Measurements from ENCODE around the gene KCTD21. TPM values are rescaled to one million over a fixed set of nuclear protein-coding genes. Genes with fewer than 3 reads are reported as not detected.
"Not testable (repeated sequence)": the region's sequence is repeated elsewhere in the genome, so short reads cannot be mapped to it uniquely, and the experiment has no call there.

KCTD21 gene
- total and polyA plus RNA-seq, 8 donors, result 2.9 to 62.4 (median 3.7) TPM; not detected in 1

GRCh38 chr11:78177216-78177615 lies 11.2 kb downstream of the KCTD21 start:
- Histone ChIP-seq H3K4me3 (no peak overlapping the region), H3K36me3 (peaks cover 10 to 41% (median 40%) of the 10 kb centered on the region in 4 donors), H3K9me3 (no peaks in the 10 kb centered on the region), H3K27me3 (no peaks in the 10 kb centered on the region), H3K27ac (no peak overlapping the region), H3K4me1 (no peaks in the 10 kb centered on the region)
- intact Hi-C loops (cut with DNase I; ENCODE audit: low total_unique reads), result no loop called here
- DNase-seq, result no peak
- TF ChIP-seq POLR2AphosphoS5 (IDR thresholded peaks at IDR 0.05) (no peak), CTCF (IDR thresholded peaks at IDR 0.05) (no peak), POLR2A (IDR thresholded peaks at IDR 0.05) (no peak), EP300 (IDR thresholded peaks at IDR 0.05) (no peak)
- WGBS, 5 donors, result 90 to 99% (median 93%) methylated on average over 7 of the region's 7 CpGs

- no peak for TF ChIP-seq POLR2AphosphoS5 (IDR thresholded peaks at IDR 0.05)
- TF ChIP-seq EP300 (IDR thresholded peaks at IDR 0.05), result no peak
- TF ChIP-seq CTCF (IDR thresholded peaks at IDR 0.05), result no peak
- no peak for TF ChIP-seq POLR2A (IDR thresholded peaks at IDR 0.05)
- Histone ChIP-seq H3K27ac (no peak overlapping the region), H3K9me3 (no peaks in the 10 kb centered on the region), H3K4me1 (no peaks in the 10 kb centered on the region), H3K36me3 (peaks cover 10 to 45% (median 44%) of the 10 kb centered on the region in 4 donors), H3K4me3 (no peak overlapping the region), H3K27me3 (no peaks in the 10 kb centered on the region)
- no peak for DNase-seq
- intact Hi-C loops (cut with DNase I; ENCODE audit: low total_unique reads), result no loop called here
- WGBS, 5 donors, result 92 to 96% (median 94%) methylated on average over 10 of the region's 10 CpGs
Observed at GRCh38 chr11:78176605-78177141, 11.8 kb downstream of the KCTD21 start.

GRCh38 chr11:78175862-78176261 lies 12.6 kb downstream of the KCTD21 start:
- WGBS, 5 donors, result 96 to 99% (median 98%) methylated on average over 3 of the region's 3 CpGs
- DNase-seq; intact Hi-C loops (cut with DNase I; ENCODE audit: low total_unique reads): not testable (repeated sequence)

GRCh38 chr11:78171951-78172350 lies 16.5 kb downstream of the KCTD21 start:
- 92 to 96% (median 95%) methylated on average over 4 to 6 of the region's 6 CpGs for WGBS, 5 donors

More at GRCh38 chr11:78175862-78176261, 12.6 kb downstream of the KCTD21 start:
- H3K4me3 ChIP-seq, H3K27ac ChIP-seq, H3K27me3 ChIP-seq, H3K9me3 ChIP-seq, H3K4me1 ChIP-seq: not testable (repeated sequence)
- H3K36me3 ChIP-seq, result peaks cover 10 to 53% (median 48%) of the 10 kb centered on the region in 4 donors

More at GRCh38 chr11:78171951-78172350, 16.5 kb downstream of the KCTD21 start:
- H3K4me3 ChIP-seq, result no peak overlapping the region
- no peak for TF ChIP-seq POLR2AphosphoS5 (IDR thresholded peaks at IDR 0.05)
- TF ChIP-seq EP300 (IDR thresholded peaks at IDR 0.05), result no peak
- TF ChIP-seq CTCF (IDR thresholded peaks at IDR 0.05), result no peak
- no peak for TF ChIP-seq POLR2A (IDR thresholded peaks at IDR 0.05)
- peak overlapping the region in 1 of 5 donors; percentile 29 for H3K27ac ChIP-seq
- no peaks in the 10 kb centered on the region for H3K9me3 ChIP-seq
- peaks cover 10 to 46% (median 41%) of the 10 kb centered on the region in 4 donors for H3K36me3 ChIP-seq
- H3K27me3 ChIP-seq, result no peaks in the 10 kb centered on the region
- intact Hi-C loops (cut with DNase I; ENCODE audit: low total_unique reads), result no loop called here
- H3K4me1 ChIP-seq, result peaks cover 11 to 30% (median 14%) of the 10 kb centered on the region in 4 donors
- DNase-seq, result no peak
